ENCODE results near the gene CCDC185.

CCDC185 gene

GRCh38 chr1:223419115-223419514 lies 25.9 kb downstream of the CCDC185 start:
- TF ChIP-seq ZFP30 (CRISPR knock-in tag; IDR thresholded peaks at IDR 0.05) (no peak), ZNF70 (CRISPR knock-in tag; IDR thresholded peaks at IDR 0.05) (no peak)
- no peak for ATAC-seq

GRCh38 chr1:223419561-223419960 lies 26.3 kb downstream of the CCDC185 start:
- TF ChIP-seq ZC3H10 (CRISPR knock-in tag; IDR thresholded peaks at IDR 0.05) (no peak), PPARA (CRISPR knock-in tag; IDR thresholded peaks at IDR 0.05; ENCODE audit: borderline replicate concordance) (no peak), CSDC2 (CRISPR knock-in tag; IDR thresholded peaks at IDR 0.05) (no peak), PATZ1 (CRISPR knock-in tag; IDR thresholded peaks at IDR 0.05; ENCODE audit: borderline replicate concordance) (no peak)
- ATAC-seq = no peak

GRCh38 chr1:223421025-223421424 lies 27.8 kb downstream of the CCDC185 start:
- TF ChIP-seq OSR1 (CRISPR knock-in tag; IDR thresholded peaks at IDR 0.05) = no peak
- TF ChIP-seq ISL1 (CRISPR knock-in tag; IDR thresholded peaks at IDR 0.05) = no peak
- no peak for TF ChIP-seq CREB5 (CRISPR knock-in tag; IDR thresholded peaks at IDR 0.05; ENCODE audit: low read depth)
- TF ChIP-seq ESRRG (CRISPR knock-in tag; IDR thresholded peaks at IDR 0.05) = no peak
- no peak for TF ChIP-seq ZNF565 (CRISPR knock-in tag; conservative IDR thresholded peaks at IDR 0.05; ENCODE audit: low read depth)
- no peak for TF ChIP-seq ZNF70 (CRISPR knock-in tag; IDR thresholded peaks at IDR 0.05)
- no peak for TF ChIP-seq ZC3H10 (CRISPR knock-in tag; IDR thresholded peaks at IDR 0.05)
- no peak for TF ChIP-seq PATZ1 (CRISPR knock-in tag; IDR thresholded peaks at IDR 0.05; ENCODE audit: borderline replicate concordance)
- ATAC-seq = no peak

- TF ChIP-seq RARB (CRISPR knock-in tag; IDR thresholded peaks at IDR 0.05) (no peak), PATZ1 (CRISPR knock-in tag; IDR thresholded peaks at IDR 0.05; ENCODE audit: borderline replicate concordance) (no peak), ISL1 (CRISPR knock-in tag; IDR thresholded peaks at IDR 0.05) (no peak), ZNF8 (CRISPR knock-in tag; IDR thresholded peaks at IDR 0.05) (no peak), PPARA (CRISPR knock-in tag; IDR thresholded peaks at IDR 0.05; ENCODE audit: borderline replicate concordance) (no peak), CSDC2 (CRISPR knock-in tag; IDR thresholded peaks at IDR 0.05) (no peak), ZC3H10 (CRISPR knock-in tag; IDR thresholded peaks at IDR 0.05) (no peak), ZNF70 (CRISPR knock-in tag; IDR thresholded peaks at IDR 0.05) (no peak), OSR1 (CRISPR knock-in tag; IDR thresholded peaks at IDR 0.05) (no peak), POU6F1 (CRISPR knock-in tag; IDR thresholded peaks at IDR 0.05; ENCODE audit: borderline replicate concordance, low read depth) (no peak), TOX (CRISPR knock-in tag; IDR thresholded peaks at IDR 0.05; ENCODE audit: borderline replicate concordance) (no peak), CREB5 (CRISPR knock-in tag; IDR thresholded peaks at IDR 0.05; ENCODE audit: low read depth) (no peak), GLIS3 (CRISPR knock-in tag; IDR thresholded peaks at IDR 0.05) (no peak), ZFP30 (CRISPR knock-in tag; IDR thresholded peaks at IDR 0.05) (no peak), ESRRG (CRISPR knock-in tag; IDR thresholded peaks at IDR 0.05) (no peak), ZNF565 (CRISPR knock-in tag; conservative IDR thresholded peaks at IDR 0.05; ENCODE audit: low read depth) (no peak), TCF4 (CRISPR knock-in tag; IDR thresholded peaks at IDR 0.05; ENCODE audit: borderline replicate concordance) (no peak)
- ATAC-seq = no peak
Observed at GRCh38 chr1:223421676-223422075, 28.5 kb downstream of the CCDC185 start.
